GM21786 (cell line): ENCODE measurements around the gene SUGCT.
"Not testable (repeated sequence)": the region's sequence is repeated elsewhere in the genome, so short reads cannot be mapped to it uniquely, and the experiment has no call there.

Source experiments
- ATAC-seq: cut with Tn5 transposase; IDR thresholded peaks from one replicate; pipeline ENCODE4 v1.9.1; 2021; ENCODE audit not compliant: unreplicated experiment

Gene SUGCT

DNA sequence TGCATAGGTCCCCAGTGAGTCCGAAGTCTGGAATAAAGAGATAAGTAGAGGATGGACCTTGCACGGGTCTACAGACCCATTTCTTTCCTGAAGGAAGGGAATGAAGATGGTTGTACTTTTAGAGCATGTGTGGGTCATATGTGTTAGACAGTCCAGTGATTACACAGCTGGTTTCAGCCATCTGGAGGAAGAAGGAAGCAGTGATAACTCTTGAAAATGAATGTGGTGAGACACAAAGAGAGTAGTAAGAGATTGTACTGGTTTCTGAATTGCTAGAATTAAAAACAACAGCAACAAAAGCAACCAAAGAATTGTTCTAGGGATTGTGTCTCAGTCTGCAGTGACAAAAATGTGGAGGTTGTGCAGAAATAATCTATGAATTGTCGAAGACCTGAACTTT, 258.9 kb downstream of the SUGCT start:
- ATAC-seq = no peak

DNA sequence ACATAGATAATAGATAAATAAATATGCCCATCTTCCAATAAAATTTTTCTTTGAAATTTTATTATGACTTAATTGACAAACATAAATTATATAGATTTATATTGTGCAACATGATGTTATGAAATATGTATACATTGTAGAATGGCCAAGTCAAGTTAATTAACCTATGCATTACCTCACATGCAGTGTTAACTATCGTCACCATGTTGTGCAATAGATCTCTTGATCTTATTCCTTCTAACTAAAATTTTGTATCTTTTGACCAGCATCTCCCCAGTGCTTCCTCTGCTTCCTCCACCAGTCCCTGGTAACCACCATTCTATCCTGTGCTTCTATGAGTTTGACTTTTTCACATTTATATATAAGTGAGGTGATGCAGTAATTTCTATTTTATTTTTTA, 259.6 kb downstream of the SUGCT start:
- no peak for ATAC-seq

DNA sequence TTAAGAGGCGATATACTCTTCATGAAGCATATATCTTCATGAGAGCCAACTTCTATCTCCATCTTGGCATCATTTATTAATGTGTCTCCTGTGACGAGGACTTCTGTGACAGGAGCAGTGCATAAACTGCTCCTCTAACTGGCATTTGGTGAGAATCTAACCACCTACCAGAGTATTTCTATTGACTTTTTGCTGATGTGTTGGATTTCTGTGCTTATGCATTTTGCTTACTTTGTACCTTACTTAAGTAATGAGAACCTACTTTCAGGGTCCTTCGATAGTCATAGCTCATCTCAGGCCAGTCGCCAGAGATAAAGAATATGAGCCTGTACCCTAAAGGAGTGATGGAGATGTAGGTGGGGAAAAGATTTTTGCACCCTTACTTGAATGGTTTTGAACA, 265.7 kb downstream of the SUGCT start:
- ATAC-seq = no peak

DNA sequence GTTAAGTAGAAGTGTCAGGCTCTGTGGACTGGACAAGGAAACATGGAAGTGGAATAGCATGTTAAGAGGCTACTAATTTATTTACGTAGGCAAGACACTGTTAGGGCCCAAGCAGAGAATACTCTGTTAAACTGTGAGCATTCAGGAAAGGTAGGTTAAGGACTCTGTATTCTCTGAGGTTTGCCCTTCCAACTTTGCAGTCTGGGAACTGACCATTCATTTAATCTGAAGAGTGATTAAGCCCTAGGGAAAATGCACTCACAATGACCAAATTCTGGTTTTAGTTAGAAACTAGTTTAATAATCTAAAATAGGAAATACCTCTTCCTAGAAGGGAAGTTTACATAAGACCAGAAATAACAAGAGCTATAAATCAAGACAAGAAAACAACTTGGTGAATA, 266.6 kb downstream of the SUGCT start:
- ATAC-seq = no peak

DNA sequence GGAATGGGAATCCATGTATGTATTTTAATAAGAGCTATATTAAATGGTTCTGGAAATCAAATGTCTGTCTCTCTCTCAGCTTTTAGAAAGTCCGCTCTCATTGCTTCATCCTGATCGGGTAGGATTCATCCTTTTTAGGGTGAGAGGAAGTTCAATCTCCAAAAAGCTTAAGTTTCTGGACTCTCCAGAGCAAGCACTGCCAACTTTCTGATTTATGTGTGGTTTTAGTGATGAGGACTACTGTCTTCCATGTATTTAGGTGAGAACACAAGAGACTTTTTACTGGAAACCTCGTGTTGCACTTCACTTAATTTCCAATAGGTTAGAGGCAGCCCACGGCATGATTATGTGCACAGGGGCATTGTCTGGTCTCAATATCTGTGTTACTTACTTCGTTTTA, 267.9 kb downstream of the SUGCT start:
- no peak for ATAC-seq

DNA sequence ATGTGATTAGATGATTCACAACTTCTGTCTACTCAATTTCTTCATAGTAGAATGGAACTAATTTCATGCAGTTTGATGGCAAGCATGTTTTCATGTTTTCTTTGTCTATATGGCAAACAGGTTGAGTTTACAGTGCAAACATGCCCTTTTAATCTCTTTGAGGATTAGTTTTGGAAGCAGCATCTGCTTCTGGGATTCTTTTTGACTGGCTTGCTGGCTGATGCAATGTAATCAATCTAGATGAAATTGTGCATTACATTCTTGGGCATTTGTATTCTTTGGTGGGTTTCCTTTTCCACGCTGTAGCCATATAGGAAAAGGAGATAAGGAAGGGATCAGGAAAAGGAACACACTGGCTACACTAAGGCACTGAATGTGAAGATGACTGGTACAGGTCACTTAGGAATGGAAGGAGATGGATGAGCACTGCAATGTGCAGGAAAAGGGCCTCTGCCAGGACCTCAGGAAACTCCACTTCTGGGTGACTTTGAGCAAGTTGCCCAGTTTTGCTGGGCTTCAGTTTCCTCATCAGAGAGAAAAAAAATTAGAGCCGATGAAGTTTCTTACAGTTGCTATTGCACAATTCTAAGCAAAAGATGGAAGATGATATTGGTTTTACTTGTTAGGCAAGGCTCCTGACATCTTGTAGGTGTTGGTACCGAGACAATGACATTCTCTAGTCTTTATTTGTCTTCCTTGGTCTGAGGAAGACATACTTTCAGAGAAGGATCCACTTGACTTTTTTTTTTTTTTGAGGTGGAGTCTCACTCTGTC, 269.1 kb downstream of the SUGCT start:
- ATAC-seq = no peak

DNA sequence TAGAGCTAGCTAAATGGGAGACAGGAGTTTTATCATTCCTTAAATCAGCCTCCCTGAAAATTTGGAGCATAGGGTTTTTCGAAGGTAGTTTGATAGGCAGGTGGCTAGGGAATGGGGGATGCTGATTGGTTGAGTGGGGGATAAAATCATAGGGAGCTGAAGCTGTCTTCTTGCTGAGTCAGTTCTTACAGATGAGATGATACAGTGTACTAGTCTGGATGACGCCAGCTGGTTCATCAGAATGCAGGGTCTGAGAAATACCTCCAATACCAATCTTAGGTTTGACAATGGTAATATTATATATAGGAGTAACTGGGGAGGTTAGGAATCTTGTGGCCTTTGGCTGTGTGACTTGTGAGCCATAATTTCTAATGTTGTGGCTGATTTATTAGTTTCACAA, 271.2 kb downstream of the SUGCT start:
- ATAC-seq = no peak

DNA sequence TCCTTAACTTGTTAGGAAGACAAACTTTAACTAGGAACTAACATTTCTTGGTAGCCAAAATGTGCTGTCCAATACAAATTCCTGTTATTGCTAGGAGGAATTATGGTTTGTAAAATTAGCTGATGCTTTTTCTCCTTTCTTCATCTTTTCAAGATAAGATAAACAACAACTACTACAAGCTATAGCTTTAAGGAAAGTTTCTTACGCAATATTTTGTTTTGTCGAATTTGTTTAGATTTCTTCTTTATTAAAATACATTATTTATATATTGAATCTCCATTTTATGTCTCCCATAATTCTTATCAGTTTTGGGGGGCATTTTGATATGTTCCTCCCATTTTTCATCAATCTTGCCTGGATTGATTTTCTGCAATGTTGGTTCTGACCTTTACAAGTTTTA, 277.5 kb downstream of the SUGCT start:
- no peak for ATAC-seq

DNA sequence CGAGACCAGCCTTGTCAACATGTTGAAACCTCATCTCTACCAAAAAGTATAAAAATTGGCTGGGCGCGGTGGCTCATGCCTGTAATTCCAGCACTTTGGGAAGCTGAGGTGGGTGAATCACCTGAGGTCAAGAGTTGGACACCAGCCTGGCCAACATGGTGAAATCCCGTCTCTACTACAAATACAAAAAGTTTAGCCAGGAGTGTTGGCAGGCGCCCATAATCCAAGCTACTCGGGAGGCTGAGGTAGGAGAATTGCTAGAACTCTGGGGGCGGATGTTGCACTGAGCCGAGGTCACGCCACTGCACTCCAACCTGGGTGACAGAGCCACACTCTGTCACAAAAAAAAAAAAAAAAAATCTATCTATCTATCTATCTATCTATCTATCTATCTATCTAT, 279.9 kb downstream of the SUGCT start:
- ATAC-seq = not testable (repeated sequence)

DNA sequence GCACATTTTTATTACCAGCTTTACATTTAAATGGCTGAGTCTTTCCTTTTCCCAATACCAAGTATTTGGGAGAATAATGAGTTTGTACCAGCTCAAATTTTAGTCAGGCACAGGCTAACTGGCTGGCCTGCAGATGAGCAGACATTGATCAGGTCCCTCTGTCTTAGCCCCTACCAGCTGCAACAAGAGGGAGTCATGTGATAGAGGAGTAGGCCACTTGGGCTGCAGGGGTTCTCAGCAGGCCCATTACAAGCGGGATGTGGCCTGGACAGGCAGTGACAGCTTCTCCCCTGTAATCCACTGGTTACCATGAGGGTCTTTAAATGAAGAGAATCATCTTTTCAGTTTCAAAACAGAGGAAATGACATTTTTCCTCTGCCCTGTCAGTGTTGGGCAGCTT, 283.6 kb downstream of the SUGCT start:
- no peak for ATAC-seq

DNA sequence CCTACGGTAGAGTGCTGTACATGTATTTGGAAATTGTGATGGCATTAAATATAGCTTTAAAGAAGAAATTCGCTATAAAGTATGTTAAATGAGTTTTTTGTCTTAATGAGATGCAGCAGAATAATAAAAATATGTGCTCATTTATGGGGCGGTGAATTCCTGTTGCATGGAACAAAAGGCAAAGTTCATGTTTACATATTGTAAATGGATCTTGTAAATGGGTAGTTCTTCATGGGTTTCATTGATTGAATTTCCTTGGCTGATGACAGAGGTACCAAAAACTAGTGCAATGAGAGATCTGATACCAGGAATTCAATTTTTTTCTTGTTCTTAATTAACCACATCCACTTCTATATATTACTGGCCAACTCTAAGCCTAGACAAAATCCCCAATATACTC, 284.2 kb downstream of the SUGCT start:
- no peak for ATAC-seq

DNA sequence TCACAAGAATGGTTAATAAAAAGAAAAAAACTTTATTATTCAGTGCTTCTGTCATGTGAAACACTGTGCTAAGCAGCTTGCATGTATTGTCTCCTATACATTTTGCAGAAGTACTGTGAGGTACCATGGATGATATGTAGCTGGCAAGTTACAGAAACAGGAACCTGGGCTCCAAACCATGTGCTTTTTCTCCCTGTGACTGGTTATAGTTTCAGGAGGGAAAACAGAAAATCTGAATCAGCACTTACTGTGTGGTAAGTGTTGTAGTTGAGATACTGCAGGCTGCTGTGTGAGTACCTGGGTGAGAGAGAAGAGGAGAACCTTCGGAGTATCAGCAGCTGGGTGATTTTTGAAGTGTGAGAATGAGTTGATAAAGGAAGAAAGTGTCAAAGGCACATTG, 285.0 kb downstream of the SUGCT start:
- ATAC-seq = no peak

DNA sequence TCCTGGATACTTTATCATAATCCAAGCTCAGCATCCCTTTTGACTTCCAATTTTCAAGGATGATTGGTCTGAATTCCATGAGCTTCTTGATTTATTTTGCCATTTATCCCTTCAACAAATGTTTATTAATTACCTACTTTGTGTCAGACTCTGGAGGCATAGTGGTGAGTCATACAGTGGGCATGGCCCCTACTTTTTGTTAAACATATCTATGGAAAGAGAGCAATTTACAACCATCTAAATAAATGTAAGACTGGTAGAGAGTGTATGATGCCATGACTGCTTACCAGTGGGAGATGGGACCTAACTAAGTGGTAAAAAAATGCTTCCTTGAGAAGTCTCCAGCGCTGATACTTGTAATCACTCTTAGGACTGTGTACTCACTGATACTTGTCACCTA, 286.6 kb downstream of the SUGCT start:
- no peak for ATAC-seq

DNA sequence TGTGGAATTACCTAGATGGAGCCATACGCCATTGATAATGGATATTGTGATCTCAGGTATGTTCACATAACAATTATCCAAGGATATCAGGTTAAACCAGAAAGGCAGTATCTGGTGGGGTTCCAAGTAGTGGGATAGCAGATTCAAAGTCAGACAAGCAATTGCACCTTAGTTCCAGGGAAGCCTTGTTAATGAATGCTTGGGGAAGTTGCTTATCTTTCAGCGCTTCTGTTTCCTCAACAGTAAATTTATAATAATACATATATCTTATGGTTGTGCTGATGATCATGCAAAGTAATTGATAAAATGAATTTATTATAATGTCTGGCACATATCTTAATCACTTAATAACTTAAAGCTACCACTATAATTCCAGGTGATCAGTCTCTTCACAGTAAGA, 290.9 kb downstream of the SUGCT start:
- no peak for ATAC-seq

DNA sequence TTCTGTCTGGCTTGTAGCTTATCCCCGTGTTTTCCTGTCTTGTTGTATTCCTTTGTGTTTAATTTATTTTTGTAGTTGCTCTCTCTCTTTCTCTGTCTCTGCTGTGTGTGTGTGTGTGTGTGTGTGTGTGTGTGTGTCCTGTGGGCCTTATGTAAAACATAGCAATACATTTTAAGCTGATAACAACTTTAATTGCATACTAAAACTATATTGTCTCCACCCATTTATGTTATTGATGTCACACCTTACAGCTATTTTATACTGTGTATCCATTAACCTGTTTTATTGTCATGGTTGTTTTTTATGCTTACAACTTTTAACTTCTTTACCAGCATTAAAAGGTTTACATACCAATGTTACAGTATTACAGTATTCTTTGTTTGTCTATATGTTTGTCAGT, 293.6 kb downstream of the SUGCT start:
- ATAC-seq = no peak

DNA sequence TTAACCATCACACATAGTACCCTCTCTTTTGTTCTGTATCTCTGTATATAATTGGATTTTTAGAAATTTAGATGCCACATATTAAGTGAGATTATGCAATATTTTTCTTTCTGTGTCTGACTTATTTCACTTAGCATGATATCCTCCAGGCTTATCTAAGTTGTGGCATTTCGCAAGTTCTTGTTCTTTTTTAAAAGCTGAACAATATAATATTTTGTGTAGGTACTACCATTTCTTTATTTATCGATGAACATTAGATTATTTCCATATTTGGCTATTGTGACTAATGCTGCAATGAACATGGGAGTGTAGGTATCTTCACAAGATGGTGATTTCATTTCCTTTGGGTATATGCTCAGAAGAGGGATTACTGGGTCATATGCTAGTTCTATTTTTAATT, 295.0 kb downstream of the SUGCT start:
- no peak for ATAC-seq

DNA sequence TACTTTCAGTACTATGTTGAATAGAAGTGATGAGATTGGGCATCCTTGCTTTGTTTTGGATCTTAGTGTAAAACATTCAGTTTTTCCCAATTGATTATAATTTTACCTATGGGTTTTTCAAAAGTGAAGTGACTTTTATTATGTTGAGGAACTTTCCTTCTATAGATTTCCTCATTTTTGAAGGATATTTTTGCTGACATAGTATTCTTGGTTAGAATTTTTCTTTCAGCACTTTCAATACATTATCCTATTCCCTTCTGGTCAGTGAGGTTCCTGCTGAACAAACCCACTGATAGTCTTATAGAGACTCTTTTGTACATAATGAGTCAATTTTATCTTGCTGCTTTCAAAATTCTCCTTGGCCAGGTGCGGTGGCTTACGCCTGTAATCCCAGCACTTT, 297.2 kb downstream of the SUGCT start:
- ATAC-seq = no peak

DNA sequence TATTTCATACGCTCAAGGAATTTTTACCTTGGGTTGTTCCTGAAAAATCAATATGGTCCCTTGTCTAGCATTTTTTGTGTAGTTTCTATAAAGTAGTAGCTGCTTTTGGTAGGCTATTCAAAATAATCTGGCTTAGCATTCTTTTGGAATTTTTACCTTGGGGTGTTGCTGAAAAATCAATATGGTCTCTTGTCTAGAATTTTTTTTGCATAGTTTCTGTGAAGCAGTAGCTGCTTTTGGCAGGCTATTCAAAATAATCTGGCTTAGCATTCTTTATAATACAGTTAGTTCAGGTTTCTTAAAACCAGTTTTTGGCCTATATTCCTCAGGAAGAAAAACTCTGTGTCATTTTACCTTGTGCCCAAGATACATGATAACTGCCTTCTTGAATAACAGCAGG, 301.9 kb downstream of the SUGCT start:
- no peak for ATAC-seq

DNA sequence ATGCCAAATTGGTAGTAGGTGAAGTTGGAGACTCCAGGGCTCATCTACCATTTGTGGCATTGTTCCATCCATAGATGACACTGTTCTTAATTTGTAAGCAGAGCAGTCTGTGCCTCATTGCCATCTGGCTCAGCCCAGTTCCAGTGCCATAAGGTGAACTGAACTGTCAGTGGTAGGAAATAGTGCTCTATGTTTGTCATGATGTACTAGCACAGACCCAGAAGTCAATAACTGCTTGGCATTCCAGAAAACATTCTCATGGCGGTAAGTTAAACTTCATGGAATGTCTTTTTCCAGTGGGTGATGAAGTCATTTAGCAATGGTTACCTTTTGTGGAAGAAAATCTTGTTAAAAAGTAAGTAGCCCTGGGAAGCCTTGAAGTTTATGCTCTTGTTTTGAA, 302.7 kb downstream of the SUGCT start:
- ATAC-seq = no peak

DNA sequence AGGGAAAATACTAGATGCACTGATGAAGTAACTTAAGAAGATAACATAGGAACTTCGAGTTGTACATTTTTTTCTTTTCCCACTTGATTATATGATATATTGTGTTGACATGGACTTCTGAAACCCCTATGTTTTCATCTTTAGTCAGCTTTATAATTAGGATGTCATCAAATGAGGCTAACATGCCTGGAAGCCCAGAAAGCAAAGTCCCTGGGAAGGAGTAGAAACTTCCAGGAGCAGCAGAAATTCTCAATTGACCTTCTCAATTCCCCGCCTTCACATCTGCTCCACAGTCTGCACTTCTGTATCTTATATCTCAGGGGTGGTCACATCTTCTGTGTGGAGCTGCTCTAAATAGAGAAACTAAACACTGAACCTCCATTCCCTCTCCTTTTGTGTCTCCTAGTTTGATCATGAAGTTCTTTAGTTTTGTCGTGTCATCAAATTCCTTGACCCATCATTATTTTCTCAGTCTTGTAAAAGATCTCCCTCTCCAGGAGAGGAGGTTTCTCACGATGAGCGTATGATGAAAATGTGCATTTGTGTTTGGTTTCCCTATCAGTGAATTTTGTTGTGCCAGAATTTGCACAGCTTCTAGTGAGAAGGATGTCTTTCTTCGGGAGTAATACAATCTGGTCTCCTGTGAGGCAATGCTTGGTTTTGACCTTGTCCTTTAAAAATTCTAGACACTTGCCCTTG, 303.3 kb downstream of the SUGCT start:
- no peak for ATAC-seq

DNA sequence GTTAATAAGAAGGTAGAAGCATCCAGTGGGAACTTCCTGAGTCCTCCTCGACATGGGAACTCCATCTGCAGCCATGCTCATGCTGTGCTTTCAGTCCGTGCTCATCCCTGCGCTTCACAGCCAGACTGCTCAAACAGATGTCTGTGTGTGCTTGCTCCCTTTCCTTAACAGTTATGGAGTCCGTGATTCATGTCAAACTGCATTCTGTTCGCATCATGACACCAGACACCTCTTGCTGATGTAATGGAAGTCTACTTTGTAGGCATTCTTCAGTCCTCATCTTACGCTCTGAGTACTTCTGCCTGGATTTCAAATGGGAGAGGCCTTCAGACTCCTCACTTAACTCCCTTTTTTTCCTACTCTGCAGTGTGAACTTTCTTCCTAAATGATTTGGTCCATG, 304.9 kb downstream of the SUGCT start:
- ATAC-seq = no peak

DNA sequence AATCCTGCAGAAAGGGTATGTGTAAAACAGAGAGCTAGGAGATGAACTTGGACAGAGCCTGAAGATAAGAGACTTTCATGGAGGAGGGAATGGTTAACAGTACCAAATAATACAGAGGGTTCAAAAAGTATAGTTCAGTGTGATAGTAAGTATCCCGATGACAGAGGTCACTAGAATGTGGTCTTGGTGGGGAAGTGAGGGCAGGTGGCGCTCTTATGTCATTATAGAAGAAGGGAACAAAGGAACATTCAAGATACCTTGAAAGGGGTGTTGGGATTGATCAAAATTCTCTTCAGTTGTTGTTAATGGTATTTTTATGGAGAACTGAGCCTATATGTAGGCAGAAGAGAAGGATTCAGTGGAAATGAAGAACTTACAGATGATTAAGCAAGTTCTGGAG, 312.5 kb downstream of the SUGCT start:
- no peak for ATAC-seq

DNA sequence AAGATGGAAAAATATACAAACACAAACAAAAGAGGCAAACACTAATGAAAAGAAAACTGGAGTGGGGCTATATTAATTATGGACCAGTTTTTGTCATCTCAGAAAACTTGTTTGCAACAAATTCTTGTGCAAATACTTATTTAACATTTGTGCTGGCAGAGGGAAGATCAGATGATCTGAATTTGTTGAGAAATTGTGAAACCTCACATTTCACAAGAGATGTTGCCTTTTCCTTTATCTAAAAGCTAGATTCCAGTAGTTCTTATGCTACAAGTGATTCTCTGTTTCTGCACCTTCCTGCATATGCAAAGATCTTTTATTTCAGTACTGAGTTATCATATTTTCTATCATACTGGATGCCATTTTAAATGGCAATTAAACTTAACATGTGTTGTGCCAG, 320.7 kb downstream of the SUGCT start:
- no peak for ATAC-seq
